Esophagus squamous epithelium (tissue), 4 donors: ENCODE measurements around the gene FAM181A.

Experiments used
- POLR2A ChIP-seq, 4 donors: fragments of 450-650 bp; IDR thresholded peaks; one replicate each; pipeline ENCODE4 v1.6.1; 2017; ENCODE audit warnings: antibody characterized with exemption in 4 of 4, mild to moderate bottlenecking in 4 of 4, moderate library complexity in 3 of 4
- TF ChIP-seq, protein P1 (sequence below), 6 experiments: fragments of 450-650 bp in 4 of 6; fragments of 200-600 bp in 2 of 6; sonication (generic) in 2 of 6; IDR thresholded peaks; one replicate each; pipeline ENCODE4 v1.5.1; 2016 to 2019; ENCODE audit warnings: antibody characterized with exemption in 6 of 6, mild to moderate bottlenecking in 4 of 6, moderate library complexity in 4 of 6

GRCh38 chr14:93915800-93916199 lies 11.3 kb upstream of the FAM181A start:
- no peak for TF ChIP-seq POLR2A (IDR thresholded peaks at IDR 0.05)
- TF ChIP-seq, protein P1, sequence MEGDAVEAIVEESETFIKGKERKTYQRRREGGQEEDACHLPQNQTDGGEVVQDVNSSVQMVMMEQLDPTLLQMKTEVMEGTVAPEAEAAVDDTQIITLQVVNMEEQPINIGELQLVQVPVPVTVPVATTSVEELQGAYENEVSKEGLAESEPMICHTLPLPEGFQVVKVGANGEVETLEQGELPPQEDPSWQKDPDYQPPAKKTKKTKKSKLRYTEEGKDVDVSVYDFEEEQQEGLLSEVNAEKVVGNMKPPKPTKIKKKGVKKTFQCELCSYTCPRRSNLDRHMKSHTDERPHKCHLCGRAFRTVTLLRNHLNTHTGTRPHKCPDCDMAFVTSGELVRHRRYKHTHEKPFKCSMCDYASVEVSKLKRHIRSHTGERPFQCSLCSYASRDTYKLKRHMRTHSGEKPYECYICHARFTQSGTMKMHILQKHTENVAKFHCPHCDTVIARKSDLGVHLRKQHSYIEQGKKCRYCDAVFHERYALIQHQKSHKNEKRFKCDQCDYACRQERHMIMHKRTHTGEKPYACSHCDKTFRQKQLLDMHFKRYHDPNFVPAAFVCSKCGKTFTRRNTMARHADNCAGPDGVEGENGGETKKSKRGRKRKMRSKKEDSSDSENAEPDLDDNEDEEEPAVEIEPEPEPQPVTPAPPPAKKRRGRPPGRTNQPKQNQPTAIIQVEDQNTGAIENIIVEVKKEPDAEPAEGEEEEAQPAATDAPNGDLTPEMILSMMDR (IDR thresholded peaks at IDR 0.05): no peak
